Measurements from ENCODE around the gene DDX39B.
"Not testable (repeated sequence)": the region's sequence is repeated elsewhere in the genome, so short reads cannot be mapped to it uniquely, and the experiment has no call there.

DDX39B gene

DNA sequence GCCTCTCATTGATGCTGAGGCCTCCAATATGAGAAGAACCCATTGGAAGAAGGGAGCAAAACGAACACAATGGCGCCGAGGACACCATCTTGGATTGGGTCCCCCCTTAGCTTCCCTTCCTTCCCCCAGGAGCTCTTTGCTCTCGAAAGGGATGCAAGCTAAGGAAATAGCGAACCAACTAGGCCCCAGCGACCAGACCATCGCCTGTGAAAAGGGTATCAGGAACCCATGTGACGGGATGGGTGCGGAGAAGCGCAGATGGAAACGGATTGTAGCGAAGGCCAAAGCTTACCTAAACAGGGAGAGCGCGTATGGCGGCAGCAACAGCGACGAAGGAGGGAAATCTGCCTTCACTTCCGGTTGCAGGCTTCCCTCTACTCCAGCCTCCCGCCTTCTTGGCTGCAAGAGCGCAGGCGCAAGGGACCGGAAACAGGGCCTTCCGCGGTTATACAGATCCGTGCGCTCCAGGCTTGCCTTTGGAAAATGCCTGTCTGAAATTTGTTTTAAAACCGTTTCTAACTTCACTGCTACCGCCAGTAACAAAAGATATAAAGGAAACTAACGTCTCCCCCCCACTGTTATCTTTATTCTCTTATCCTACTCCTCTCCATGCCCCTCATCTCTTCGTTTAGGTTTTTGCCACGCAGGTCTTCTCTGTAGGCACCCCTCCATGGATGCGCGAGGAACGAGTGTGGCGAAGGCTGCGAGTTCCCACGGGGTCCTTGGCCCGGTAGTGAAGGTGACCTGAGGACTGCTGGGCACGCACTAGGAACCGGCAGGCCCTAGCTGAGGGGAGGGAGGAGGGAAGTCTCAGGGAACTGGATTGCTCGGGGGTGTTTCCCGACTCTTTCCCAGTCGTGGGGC is at the start of gene DDX39B:
DDX39B (minus strand) TSS at position 346 of the 864 bp plus-strand sequence. CDS start 1,471 bp downstream, outside the sequence.
- TF ChIP-seq, protein P1, sequence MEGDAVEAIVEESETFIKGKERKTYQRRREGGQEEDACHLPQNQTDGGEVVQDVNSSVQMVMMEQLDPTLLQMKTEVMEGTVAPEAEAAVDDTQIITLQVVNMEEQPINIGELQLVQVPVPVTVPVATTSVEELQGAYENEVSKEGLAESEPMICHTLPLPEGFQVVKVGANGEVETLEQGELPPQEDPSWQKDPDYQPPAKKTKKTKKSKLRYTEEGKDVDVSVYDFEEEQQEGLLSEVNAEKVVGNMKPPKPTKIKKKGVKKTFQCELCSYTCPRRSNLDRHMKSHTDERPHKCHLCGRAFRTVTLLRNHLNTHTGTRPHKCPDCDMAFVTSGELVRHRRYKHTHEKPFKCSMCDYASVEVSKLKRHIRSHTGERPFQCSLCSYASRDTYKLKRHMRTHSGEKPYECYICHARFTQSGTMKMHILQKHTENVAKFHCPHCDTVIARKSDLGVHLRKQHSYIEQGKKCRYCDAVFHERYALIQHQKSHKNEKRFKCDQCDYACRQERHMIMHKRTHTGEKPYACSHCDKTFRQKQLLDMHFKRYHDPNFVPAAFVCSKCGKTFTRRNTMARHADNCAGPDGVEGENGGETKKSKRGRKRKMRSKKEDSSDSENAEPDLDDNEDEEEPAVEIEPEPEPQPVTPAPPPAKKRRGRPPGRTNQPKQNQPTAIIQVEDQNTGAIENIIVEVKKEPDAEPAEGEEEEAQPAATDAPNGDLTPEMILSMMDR (conservative IDR thresholded peaks at IDR 0.05; ENCODE audit: low read depth, low read length), result no peak
- peak within 1 kb of the TSS; percentile 85 for H3K4me3 ChIP-seq (ENCODE audit: low read length)
- DNase-seq (ENCODE audit: low read depth), result peak; percentile 92

DNA sequence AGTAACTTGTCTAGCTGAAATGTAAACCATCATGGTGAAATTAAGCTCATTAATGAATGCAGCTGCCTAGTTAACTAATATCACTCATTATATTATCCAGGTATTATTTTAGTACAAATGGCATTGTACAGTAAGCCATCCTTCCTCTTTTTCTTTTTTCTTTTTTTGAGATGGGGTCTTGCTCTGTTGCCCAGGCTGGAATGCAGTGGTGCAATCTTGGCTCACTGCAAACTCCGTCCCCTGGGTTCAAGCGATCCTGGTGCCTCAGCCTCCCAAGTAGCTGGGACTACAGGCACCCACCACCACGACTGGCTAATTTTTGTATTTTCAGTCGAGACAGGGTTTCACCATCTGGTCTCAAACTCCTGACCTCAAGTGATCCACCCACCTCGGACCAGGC is 48.9 kb upstream of the DDX39B start:
- H3K4me3 ChIP-seq (ENCODE audit: low read length); DNase-seq (ENCODE audit: low read depth): not testable (repeated sequence)

DNA sequence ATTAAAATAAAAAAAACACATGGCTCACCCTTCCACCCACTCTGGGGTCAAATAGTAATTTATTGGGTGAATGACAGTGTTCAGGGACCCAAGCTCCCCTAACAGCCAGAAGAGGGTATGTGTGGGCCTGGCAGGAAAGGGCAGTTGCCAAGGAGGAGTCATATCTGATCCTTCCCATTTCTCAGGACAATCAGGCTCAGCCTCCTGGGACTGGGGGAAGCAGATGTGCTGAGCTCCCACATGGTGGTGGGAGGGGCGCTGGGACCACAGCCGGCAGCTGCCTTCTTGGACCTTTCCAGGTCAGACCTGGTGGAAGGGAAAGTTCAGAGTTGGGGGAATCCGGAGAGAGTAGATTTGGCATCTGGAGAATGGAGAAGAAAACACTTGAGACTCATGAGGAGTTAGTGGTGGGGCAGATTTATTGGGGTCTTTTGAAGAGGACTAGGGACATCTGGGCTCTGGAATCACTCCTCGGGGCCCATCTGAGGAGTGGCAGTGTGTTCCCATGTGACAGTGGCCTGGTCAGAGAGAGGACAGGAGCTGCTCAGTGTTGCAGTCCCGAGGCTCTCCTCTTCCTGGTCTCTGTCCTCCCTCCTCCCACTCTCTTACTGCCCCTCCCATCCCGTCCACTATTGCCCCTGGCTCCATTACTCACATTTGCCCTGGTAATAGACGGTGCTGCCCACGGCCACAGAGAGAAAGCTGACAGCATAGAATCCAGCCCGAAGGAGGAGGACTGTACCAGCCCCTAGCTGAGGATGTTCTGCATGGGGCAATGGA is 47.3 kb upstream of the DDX39B start:
- TF ChIP-seq, protein P1 (conservative IDR thresholded peaks at IDR 0.05; ENCODE audit: low read depth, low read length), result no peak
- no peak overlapping the region for H3K4me3 ChIP-seq (ENCODE audit: low read length)
- DNase-seq (ENCODE audit: low read depth), result no peak

GRCh38 chr6:31587791-31588777 is 46.3 kb upstream of the DDX39B start:
- no peak overlapping the region for H3K4me3 ChIP-seq (ENCODE audit: low read length)
- no peak for DNase-seq (ENCODE audit: low read depth)
- TF ChIP-seq, protein P1 (conservative IDR thresholded peaks at IDR 0.05; ENCODE audit: low read depth, low read length), result no peak

GRCh38 chr6:31586599-31587281 is 44.9 kb upstream of the DDX39B start:
- TF ChIP-seq, protein P1 (conservative IDR thresholded peaks at IDR 0.05; ENCODE audit: low read depth, low read length), result no peak
- no peak overlapping the region for H3K4me3 ChIP-seq (ENCODE audit: low read length)
- DNase-seq (ENCODE audit: low read depth), result no peak

DNA sequence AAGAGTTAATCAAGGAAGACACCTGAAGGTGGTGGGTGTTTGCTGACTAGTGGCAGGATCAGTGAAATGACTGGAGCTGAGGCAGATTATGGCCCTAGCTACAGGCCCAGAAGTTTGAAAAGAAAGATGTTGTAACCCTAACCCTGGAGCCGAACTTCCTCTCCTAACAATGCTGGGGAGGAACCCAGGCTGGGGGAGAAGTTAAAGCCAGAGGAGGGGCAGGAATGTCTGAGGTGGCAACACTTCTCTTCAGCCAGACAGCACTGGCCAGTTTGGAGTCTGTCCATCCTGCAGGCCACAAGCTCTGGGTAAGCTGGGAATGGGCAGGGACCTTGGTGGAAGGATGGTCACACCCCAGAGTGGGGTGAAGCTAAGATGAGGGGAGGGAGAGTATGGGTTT is 44.2 kb upstream of the DDX39B start, which contains the start of gene LST1:
LST1 (plus strand) TSS at position 270 of the 400 bp plus-strand sequence. CDS start 1,023 bp downstream, outside the sequence.
- TF ChIP-seq, protein P1 (conservative IDR thresholded peaks at IDR 0.05; ENCODE audit: low read depth, low read length), result no peak
- H3K4me3 ChIP-seq (ENCODE audit: low read length), result no peak within 1 kb of the TSS
- no peak for DNase-seq (ENCODE audit: low read depth)
